Transverse colon (tissue), 4 donors: Measurements from ENCODE around the gene FECH. TPM values are rescaled to one million over a fixed set of nuclear protein-coding genes. Genes with fewer than 3 reads are reported as not detected.

Experiments
- DNase-seq: peaks from one replicate; pipeline ENCODE4 v3.0.0-alpha.2; 2019
- H3K27ac ChIP-seq, 4 donors: fragments of 200-600 bp; sonication (generic); 2 replicates each; pipeline ENCODE4 v1.5.1; 2016 to 2018; ENCODE audit warnings: inconsistent platforms in 4 of 4
- H3K27me3 ChIP-seq: fragments of 200-600 bp; sonication (generic); 2 replicates; pipeline ENCODE4 v1.5.1; 2017; ENCODE audit warnings: inconsistent platforms
- H3K36me3 ChIP-seq, 4 donors: fragments of 200-600 bp; sonication (generic); 2 replicates each; pipeline ENCODE4 v1.5.1; 2017 to 2019; ENCODE audit warnings: inconsistent platforms in 4 of 4
- H3K4me1 ChIP-seq, 4 donors: fragments of 200-600 bp; sonication (generic); 2 replicates each; pipeline ENCODE4 v1.5.1; 2017 to 2020; ENCODE audit warnings: inconsistent platforms in 4 of 4
- H3K4me3 ChIP-seq, 4 donors: fragments of 200-600 bp; sonication (generic); 1 replicate in 1 of 4; 2 replicates in 3 of 4; pipeline versions ENCODE4 v1.5.1 to v1.6.1; 2017 to 2019; ENCODE audit warnings: inconsistent platforms in 4 of 4
- H3K9me3 ChIP-seq, 2 donors: fragments of 200-600 bp; sonication (generic); 2 replicates each; pipeline ENCODE4 v1.5.1; 2017 to 2019; ENCODE audit warnings: inconsistent platforms in 2 of 2
- EP300 ChIP-seq: sonication (generic); formaldehyde crosslinking; IDR thresholded peaks from one replicate; pipeline ENCODE4 v1.6.1; 2017; ENCODE audit warnings: antibody characterized with exemption, low read depth
- POLR2A ChIP-seq: fragments of 450-650 bp; IDR thresholded peaks from one replicate; pipeline ENCODE4 v1.6.1; 2016; ENCODE audit warnings: antibody characterized with exemption, mild to moderate bottlenecking, moderate library complexity
- POLR2AphosphoS5 ChIP-seq, 3 donors: sonication (generic); formaldehyde crosslinking; IDR thresholded peaks; one replicate each; pipeline ENCODE4 v1.6.1; 2016; ENCODE audit warnings: antibody characterized with exemption in 3 of 3
- WGBS, 2 donors: methylation state at CpG; one replicate each; pipeline ENCODE4 v1.1.5; 2018; ENCODE audit warnings: low coverage in 1 of 2; 5-methylcytosine and 5-hydroxymethylcytosine counted together
- in situ Hi-C, 4 donors: fragments of 200-750 bp; cut with MboI; loops; one replicate each; pipeline versions ENCODE4 v1.15.0 to v1.15.1; 2017; ENCODE audit warnings: low sequenced_read_pairs in 3 of 4, low pct_ligation_motif_present in 1 of 4, low pct_unique_long_range_greater_than_20kb in 1 of 4
- intact Hi-C: fragments of 100-400 bp; cut with DNase I; formaldehyde crosslinking; loops from one replicate; pipeline ENCODE4 v1.15.1; 2023; ENCODE audit warnings: low total_unique reads
- total RNA-seq, 4 donors: library from RNA; depleted of rRNA; stranded (reverse); fragments of >200 nt; gene quantifications; one replicate each; pipeline ENCODE4 v1.1.0, GENCODE V29; 2016
- TF ChIP-seq, protein P1 (sequence below), 5 experiments: fragments of 200-600 bp in 3 of 5; fragments of 450-650 bp in 2 of 5; sonication (generic) in 3 of 5; IDR thresholded peaks; 1 replicate in 2 of 5; 2 replicates in 3 of 5; pipeline ENCODE4 v1.5.1; 2016 to 2017; ENCODE audit warnings: antibody characterized with exemption in 5 of 5, inconsistent platforms in 3 of 5, mild to moderate bottlenecking in 2 of 5, moderate library complexity in 1 of 5

The FECH gene, protein sequence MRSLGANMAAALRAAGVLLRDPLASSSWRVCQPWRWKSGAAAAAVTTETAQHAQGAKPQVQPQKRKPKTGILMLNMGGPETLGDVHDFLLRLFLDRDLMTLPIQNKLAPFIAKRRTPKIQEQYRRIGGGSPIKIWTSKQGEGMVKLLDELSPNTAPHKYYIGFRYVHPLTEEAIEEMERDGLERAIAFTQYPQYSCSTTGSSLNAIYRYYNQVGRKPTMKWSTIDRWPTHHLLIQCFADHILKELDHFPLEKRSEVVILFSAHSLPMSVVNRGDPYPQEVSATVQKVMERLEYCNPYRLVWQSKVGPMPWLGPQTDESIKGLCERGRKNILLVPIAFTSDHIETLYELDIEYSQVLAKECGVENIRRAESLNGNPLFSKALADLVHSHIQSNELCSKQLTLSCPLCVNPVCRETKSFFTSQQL
- total RNA-seq = 10 to 100 TPM in 3 of 4 donors, 1 to 10 TPM in 1; 9.6 to 36.0 (median 28.3) TPM

- TF ChIP-seq POLR2A (peak; percentile 69), POLR2AphosphoS5 (IDR thresholded peaks at IDR 0.05) (peak in 2 of 3 donors; percentile 83 to 84), EP300 (no peak)
- TF ChIP-seq, protein P1, sequence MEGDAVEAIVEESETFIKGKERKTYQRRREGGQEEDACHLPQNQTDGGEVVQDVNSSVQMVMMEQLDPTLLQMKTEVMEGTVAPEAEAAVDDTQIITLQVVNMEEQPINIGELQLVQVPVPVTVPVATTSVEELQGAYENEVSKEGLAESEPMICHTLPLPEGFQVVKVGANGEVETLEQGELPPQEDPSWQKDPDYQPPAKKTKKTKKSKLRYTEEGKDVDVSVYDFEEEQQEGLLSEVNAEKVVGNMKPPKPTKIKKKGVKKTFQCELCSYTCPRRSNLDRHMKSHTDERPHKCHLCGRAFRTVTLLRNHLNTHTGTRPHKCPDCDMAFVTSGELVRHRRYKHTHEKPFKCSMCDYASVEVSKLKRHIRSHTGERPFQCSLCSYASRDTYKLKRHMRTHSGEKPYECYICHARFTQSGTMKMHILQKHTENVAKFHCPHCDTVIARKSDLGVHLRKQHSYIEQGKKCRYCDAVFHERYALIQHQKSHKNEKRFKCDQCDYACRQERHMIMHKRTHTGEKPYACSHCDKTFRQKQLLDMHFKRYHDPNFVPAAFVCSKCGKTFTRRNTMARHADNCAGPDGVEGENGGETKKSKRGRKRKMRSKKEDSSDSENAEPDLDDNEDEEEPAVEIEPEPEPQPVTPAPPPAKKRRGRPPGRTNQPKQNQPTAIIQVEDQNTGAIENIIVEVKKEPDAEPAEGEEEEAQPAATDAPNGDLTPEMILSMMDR (IDR thresholded peaks at IDR 0.05) = peak in 3 of 5 experiments; percentile 5 to 36 (median 10)
- in situ Hi-C loops (no loop called here), intact Hi-C loops (no loop called here)
Measured at GRCh38 chr18:57586251-57587049, at the start of gene FECH. FECH (minus strand) TSS chr18:57586702; CDS start chr18:57586620, 82 bp downstream.

DNA sequence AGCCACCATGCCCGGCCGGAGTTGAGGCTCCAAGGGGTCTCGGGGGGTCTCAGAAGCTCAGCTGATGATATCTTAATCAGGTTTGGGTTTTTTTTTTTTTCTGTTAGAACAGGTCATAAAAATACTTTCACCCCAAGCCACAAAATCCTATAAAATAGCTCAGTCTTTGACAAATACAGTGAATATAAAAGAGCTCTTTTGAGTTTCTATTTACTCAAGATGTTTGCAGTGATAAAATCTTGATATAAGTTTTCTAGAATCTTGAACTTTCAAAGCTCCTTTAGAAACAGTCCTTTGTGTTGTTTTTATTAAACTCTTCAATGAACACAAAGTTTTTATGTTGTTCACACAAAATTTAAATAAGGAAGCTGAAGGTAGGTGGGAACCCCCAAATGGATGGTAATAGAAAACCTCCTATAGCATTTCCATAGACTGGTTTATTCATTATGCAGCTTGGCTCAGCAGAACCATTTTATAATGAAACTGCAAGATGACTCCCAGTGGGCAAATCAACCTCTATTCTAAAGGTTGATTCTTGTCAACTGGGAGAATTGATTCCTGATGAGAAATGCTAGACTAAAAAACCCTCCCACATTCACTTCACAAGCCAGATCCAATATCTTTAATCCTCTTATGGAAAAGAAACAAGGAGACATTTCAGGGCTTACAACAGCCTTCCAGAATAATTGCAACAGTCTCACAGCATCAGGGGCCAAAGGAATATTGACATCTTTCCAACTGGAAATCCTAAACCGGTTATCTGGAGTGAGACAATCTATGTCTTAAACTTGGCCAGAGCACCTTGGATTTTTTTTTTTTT, 48.7 kb upstream of the FECH start:
- in situ Hi-C loops = loop anchor here in 1 of 4 donors (25.0 kb wide), 1 partner anchor 102 kb away; no protein-coding TSS in a partner anchor
- no peak overlapping the region for H3K27ac ChIP-seq
- intact Hi-C loops = no loop called here
- no peak for DNase-seq
- peaks cover 0 to 20% (median 7%) of the 10 kb centered on the region in 4 donors for H3K4me1 ChIP-seq
- no peaks in the 10 kb centered on the region for H3K36me3 ChIP-seq
- H3K9me3 ChIP-seq = no peaks in the 10 kb centered on the region
- TF ChIP-seq POLR2A (no peak), EP300 (no peak), POLR2AphosphoS5 (IDR thresholded peaks at IDR 0.05) (no peak)
- TF ChIP-seq, protein P1 (IDR thresholded peaks at IDR 0.05) = no peak
- H3K27me3 ChIP-seq = no peaks in the 10 kb centered on the region
- 14 to 40% methylated on average over 1 to 4 of the region's 4 CpGs for WGBS, 2 donors
- no peak overlapping the region for H3K4me3 ChIP-seq

More at GRCh38 chr18:57586251-57587049, at the start of gene FECH:
- peak within 1 kb of the TSS; percentile 70 to 96 (median 84) for H3K4me3 ChIP-seq
- H3K36me3 ChIP-seq = no peaks in the 10 kb centered on the region
- 0 to 1% methylated on average over 3 to 27 of the region's 80 CpGs for WGBS, 2 donors
- no peaks in the 10 kb centered on the region for H3K27me3 ChIP-seq
- H3K9me3 ChIP-seq = no peaks in the 10 kb centered on the region
- peaks cover 0 to 17% (median 15%) of the 10 kb centered on the region in 4 donors for H3K4me1 ChIP-seq
- peak within 1 kb of the TSS; percentile 83 to 89 (median 88) for H3K27ac ChIP-seq
- peak; percentile 86 for DNase-seq

GRCh38 chr18:57631697-57632096, 45.2 kb upstream of the FECH start:
- H3K9me3 ChIP-seq = no peaks in the 10 kb centered on the region
- in situ Hi-C loops = loop anchor here in 1 of 4 donors (25.0 kb wide), 1 partner anchor 106 kb away; no protein-coding TSS in a partner anchor
- H3K27me3 ChIP-seq = no peaks in the 10 kb centered on the region
- H3K4me3 ChIP-seq = no peak overlapping the region
- TF ChIP-seq POLR2AphosphoS5 (IDR thresholded peaks at IDR 0.05) = no peak
- TF ChIP-seq, protein P1 (IDR thresholded peaks at IDR 0.05) = no peak
- no peak for TF ChIP-seq EP300
- no peak for TF ChIP-seq POLR2A
- no peaks in the 10 kb centered on the region for H3K36me3 ChIP-seq
- peaks cover 0 to 26% (median 7%) of the 10 kb centered on the region in 4 donors for H3K4me1 ChIP-seq
- intact Hi-C loops = no loop called here
- 75 to 85% methylated on average over 2 of the region's 2 CpGs for WGBS, 2 donors
- no peak overlapping the region for H3K27ac ChIP-seq
- DNase-seq = no peak
